Dendritic cell treated with granulocyte-macrophage colony-stimulating factor and Interleukin-4, amounts not matched to agents 40 ng/mL and 50 ng/mL, for 4 days (primary cell): ENCODE results near the gene CCSAP.
A peak's percentile ranks its signal among the peaks of the same experiment; 100 is the strongest.

Source experiments
- H3K27ac Mint-ChIP-seq: one replicate; pipeline ENCODE4 v1.8.0; 2022; ENCODE audit warnings: mild to moderate bottlenecking, mixed read lengths
- H3K27me3 Mint-ChIP-seq: one replicate; pipeline ENCODE4 v1.8.0; 2022; ENCODE audit warnings: mild to moderate bottlenecking, mixed read lengths
- H3K36me3 Mint-ChIP-seq: one replicate; pipeline ENCODE4 v1.8.0; 2022; ENCODE audit warnings: low read depth, mixed read lengths
- H3K4me1 Mint-ChIP-seq: one replicate; pipeline ENCODE4 v1.8.0; 2022; ENCODE audit warnings: low read depth, mixed read lengths
- H3K4me3 Mint-ChIP-seq: one replicate; pipeline ENCODE4 v1.8.0; 2022; ENCODE audit warnings: mild to moderate bottlenecking, moderate library complexity, mixed read lengths
- H3K9me3 Mint-ChIP-seq: one replicate; pipeline ENCODE4 v1.8.0; 2022; ENCODE audit warnings: mixed read lengths
- intact Hi-C: fragments of 100-400 bp; cut with micrococcal nuclease; formaldehyde crosslinking; loops from one replicate; pipeline ENCODE4 v1.15.0; 2022

The CCSAP gene

DNA sequence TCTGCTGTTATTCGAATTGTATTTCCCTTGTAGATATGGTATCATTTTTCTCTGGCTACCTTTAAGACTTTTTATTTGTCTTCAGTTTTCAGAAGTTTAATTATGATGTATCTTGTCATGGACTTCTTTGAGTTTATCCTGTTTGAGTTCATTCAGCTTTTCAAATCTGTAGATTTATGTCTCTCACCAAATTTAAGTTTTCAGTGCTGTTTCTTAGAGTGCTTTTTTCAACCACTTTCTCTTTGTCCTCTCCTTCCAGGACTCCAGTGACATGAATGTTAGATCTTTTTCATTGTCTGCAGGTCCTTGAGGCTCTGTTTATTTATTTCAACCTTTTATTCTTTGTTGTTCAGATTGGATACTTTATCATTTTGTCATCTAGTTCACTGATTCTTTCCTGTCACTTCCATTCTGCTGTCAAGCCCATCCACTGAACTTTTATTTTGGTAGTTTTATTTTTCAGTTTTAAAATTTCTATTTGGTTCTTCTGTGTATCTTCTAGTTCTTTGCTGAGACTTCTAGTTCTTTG lies 60.5 kb downstream of the CCSAP start:
- H3K27ac Mint-ChIP-seq: no peak overlapping the region
- H3K4me3 Mint-ChIP-seq: no peak overlapping the region
- H3K9me3 Mint-ChIP-seq: no peaks in the 10 kb centered on the region
- intact Hi-C loops: no loop called here
- H3K27me3 Mint-ChIP-seq: no peaks in the 10 kb centered on the region
- H3K36me3 Mint-ChIP-seq: peaks cover 14% of the 10 kb centered on the region
- peaks cover 32% of the 10 kb centered on the region for H3K4me1 Mint-ChIP-seq

DNA sequence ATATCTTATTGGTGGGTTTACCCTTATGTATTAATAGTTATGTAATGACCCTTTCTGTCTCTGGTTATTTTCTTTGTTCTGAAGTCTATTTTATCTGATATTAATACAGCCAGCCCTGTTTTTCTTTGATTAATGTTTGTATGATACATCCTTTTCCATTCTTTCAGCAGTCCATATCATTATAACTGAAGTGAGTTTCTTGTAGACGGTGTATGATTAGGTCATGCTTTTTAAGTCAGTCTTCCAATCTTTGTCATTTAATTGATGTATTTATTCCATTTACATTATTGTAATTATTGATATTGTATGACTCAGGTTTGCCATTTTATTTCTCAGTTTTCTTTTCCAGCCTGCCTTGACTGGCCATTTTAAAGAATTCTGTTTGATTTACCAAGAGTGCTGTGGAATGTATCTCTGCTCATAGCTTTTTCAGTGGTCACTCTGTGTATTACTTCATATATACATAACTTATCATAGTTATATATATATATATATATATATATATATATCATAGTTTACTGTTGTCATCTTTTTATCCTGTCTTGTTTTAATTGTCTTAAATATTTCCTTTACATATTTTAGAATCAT lies 61.4 kb downstream of the CCSAP start:
- intact Hi-C loops: no loop called here
- H3K4me3 Mint-ChIP-seq: no peak overlapping the region
- H3K9me3 Mint-ChIP-seq: no peaks in the 10 kb centered on the region
- peaks cover 10% of the 10 kb centered on the region for H3K36me3 Mint-ChIP-seq
- H3K27ac Mint-ChIP-seq: no peak overlapping the region
- peaks cover 23% of the 10 kb centered on the region for H3K4me1 Mint-ChIP-seq
- no peaks in the 10 kb centered on the region for H3K27me3 Mint-ChIP-seq

DNA sequence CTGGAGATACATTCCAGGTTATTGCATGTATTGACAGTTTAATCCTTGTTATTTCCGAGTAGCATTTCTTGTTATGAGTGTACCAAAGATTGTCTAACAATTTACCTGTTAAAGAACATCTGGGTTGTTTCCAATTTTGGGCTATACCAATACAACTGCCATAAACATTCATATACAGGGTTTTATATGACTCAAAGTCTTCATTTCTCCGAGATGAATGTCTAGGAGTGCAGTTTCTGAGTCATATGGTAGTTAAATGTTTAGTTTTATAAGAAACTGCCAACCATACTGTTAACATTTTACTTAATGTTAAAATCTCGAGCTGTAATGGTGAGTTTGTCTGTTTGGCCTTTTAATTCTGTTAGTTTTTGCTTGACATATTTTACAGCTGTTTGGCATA lies 61.9 kb downstream of the CCSAP start:
- Mint-ChIP-seq H3K9me3 (no peaks in the 10 kb centered on the region), H3K4me3 (no peak overlapping the region), H3K4me1 (peaks cover 21% of the 10 kb centered on the region), H3K27ac (no peak overlapping the region), H3K36me3 (peaks cover 13% of the 10 kb centered on the region), H3K27me3 (no peaks in the 10 kb centered on the region)
- intact Hi-C loops: no loop called here

DNA sequence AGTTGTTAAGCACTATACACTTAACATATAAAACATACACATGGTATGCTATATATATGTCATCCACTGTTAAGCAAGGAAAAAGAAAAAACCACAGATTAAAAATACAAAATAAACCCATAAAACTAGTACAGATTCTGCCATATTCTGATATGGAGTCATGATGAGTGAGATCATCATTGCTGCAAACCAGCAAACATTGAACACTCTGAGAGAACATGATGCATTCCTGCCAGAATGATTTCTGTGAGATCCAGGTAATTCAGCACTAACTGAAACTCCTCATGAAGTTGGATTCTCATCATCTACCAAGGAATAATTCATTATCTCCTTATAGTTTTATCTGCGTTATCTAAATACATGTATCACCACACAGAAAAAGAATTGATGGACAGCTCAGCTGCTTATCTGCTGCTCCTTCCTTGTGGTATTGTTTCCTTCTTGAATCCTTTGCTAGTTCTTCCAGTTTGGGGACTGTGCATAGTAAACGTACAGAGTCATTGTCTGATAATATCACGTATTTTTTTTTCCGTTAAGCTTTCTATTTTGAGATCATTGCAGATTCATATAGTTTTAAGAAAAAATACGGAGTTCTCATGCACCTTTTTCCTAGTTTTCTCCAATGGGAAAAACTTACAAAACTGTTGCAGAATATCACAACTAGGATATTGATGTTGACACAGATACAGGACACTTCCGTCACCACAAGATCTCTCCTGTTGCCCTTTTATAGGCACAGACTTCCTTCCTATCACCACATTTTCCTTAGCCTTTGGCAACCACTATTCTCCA lies 62.6 kb downstream of the CCSAP start:
- Mint-ChIP-seq H3K4me1 (peaks cover 18% of the 10 kb centered on the region), H3K27ac (no peak overlapping the region), H3K9me3 (no peaks in the 10 kb centered on the region), H3K27me3 (no peaks in the 10 kb centered on the region), H3K36me3 (peaks cover 13% of the 10 kb centered on the region), H3K4me3 (no peak overlapping the region)
- intact Hi-C loops: no loop called here

DNA sequence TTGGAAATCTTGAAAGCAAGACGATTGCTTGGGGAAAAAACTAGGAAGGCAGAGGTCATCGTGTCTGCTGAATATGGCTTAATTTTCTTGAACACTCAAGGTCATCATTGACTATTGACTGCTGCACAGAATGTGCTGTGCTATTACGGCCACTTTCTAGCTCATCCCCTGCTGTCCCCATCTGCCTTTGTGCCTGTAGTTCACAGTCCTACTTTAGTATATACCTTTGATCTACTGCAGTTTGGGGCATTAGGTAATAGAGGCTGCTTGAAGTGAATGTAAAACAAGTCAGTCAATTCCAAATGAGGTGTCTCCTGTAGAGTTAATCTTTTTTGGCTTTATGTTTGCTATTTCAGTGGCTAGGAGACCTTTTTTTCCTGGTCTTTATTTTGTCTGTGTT lies 63.6 kb downstream of the CCSAP start:
- intact Hi-C loops: no loop called here
- H3K4me3 Mint-ChIP-seq: no peak overlapping the region
- no peaks in the 10 kb centered on the region for H3K27me3 Mint-ChIP-seq
- peaks cover 13% of the 10 kb centered on the region for H3K36me3 Mint-ChIP-seq
- no peaks in the 10 kb centered on the region for H3K9me3 Mint-ChIP-seq
- H3K4me1 Mint-ChIP-seq: peaks cover 18% of the 10 kb centered on the region
- no peak overlapping the region for H3K27ac Mint-ChIP-seq

DNA sequence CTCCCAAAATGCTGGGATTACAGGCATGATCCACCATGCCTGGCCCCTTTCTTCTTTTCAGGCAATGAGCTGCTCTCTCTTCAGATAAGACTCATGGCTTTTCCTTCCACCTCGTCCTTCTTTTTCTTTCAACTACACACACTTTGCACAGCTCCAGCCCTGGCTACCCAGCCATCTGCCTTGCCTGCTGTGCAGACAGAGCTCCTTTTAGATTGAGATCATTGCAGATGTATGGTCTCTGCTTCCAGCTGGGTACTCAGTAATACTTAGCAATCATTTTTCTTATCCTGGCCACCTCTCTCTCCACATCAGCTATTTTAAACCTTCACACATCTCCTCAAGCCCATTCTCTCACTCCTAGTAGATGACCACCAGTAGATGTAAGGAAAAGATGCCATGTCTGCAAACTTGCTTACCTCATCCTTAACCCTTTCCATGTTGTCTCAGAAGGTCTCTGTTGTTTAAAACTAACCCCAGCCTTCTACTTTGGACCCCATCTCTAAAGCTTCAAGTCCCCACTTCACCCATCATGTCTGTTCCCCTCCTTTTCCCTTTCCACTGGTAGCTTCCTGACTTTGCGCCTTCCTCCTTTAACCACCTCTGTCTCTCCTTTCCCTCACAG lies 64.6 kb downstream of the CCSAP start:
- H3K9me3 Mint-ChIP-seq: no peaks in the 10 kb centered on the region
- peaks cover 12% of the 10 kb centered on the region for H3K36me3 Mint-ChIP-seq
- H3K4me1 Mint-ChIP-seq: peaks cover 25% of the 10 kb centered on the region
- H3K4me3 Mint-ChIP-seq: no peak overlapping the region
- H3K27ac Mint-ChIP-seq: no peak overlapping the region
- intact Hi-C loops: no loop called here
- no peaks in the 10 kb centered on the region for H3K27me3 Mint-ChIP-seq

DNA sequence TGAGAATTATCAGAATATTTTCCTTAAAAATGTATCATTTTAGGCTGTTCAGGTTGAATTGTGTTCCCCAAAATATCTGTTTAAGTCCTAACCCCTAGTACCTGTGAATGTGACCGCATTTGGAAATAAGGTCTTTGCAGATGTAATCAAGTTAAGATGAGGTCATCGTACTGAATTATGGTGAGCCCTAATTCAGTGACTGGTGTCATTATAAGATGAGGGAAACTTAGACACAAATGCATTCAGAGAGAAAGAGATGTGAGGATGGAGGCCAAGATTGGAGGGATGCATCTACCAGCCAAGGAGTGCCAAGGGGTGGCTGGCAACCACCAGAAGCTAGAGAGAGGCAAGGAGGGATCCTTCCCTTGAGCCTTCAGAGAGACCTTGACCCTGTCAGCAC lies 67.8 kb downstream of the CCSAP start:
- H3K27me3 Mint-ChIP-seq: no peaks in the 10 kb centered on the region
- no peaks in the 10 kb centered on the region for H3K9me3 Mint-ChIP-seq
- intact Hi-C loops: no loop called here
- H3K36me3 Mint-ChIP-seq: peaks cover 15% of the 10 kb centered on the region
- no peak overlapping the region for H3K4me3 Mint-ChIP-seq
- H3K27ac Mint-ChIP-seq: no peak overlapping the region
- H3K4me1 Mint-ChIP-seq: peaks cover 34% of the 10 kb centered on the region

DNA sequence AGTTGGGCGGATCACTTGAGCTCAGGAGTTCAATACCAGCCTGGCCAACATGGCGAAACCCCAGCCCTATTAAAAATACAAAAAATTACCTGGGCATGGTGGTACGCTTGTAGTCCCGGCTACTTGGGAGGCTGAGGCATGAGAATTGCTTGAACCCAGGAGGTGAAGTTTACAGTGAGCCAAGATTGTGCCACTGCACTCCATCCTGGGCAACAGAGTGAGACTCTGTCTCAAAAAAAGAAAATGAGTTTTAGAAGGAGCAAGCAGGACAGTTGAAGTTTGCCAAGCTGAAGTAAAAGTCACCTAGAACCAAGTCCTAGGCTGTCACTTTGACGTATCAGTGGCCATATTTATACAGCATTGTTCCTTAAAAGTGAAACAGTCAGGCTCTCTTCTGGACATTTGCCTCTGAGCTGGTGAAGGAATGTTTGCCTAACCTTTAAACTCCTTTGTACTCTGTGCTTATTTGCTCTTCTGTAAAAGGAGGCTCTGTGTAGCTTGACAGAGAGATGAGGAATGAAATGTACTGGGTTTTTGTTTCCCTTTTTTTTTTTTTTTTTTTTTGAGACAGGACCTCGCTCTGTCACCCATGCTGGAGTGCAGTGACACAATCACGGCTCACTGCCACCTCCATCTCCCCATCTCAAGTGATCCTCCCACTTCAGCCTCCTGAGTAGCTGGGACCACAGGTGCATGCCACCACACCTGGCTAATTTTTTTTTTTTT lies 69.2 kb downstream of the CCSAP start:
- intact Hi-C loops: loop anchor here (5.0 kb wide), 2 partner anchors 69 to 234 kb away; partner anchors contain the start of genes CCSAP and NUP133
- no peaks in the 10 kb centered on the region for H3K9me3 Mint-ChIP-seq
- peaks cover 15% of the 10 kb centered on the region for H3K36me3 Mint-ChIP-seq
- H3K27ac Mint-ChIP-seq: no peak overlapping the region
- H3K4me3 Mint-ChIP-seq: peak overlapping the region; percentile 8
- peaks cover 34% of the 10 kb centered on the region for H3K4me1 Mint-ChIP-seq
- H3K27me3 Mint-ChIP-seq: no peaks in the 10 kb centered on the region

DNA sequence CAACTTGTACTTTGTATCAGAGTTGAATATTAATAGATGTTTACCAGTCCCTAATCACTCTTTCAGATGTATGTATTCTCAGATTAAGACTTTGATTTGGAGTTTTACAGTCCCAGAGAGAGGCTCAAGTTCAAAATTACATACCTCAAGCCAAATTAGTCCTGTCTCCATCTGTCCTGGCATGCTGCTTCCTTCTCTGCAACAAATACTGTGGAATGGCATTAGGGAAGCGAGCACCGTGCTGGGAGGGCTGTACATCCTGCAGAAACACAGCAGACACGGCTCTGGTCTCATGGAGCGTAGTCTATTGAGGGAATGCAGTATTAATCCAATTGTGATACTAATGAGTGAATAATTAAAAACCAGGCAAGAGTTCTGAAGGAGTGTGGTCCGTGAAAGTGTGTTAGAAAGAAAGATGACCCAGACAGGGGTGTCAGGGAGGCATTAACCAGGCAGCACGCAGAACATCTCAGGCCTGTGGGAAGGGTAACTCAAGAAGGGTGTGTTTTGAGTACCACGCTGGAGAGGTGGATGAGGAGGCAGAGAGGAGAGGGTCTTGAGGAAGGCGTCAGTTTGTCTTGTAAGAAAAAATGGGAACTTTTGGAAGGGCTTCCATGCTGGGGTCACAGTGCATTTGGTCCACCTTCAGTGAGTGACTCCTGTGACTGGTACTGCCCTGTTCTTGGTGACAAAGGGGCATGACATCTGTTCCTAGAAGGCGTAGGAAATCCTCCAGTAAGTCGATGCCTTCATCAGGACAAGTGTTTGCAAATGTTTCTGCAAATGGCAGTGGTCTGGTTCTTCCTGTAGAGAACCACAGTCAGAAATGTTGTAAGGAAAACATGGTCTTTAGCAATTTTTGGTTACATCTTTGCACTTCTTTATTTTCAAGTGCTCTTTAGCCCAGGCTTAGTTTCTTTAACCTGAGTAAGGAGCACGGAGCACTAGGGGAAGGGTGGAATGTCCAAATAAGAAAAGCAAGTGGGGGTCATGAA lies 70.4 kb downstream of the CCSAP start:
- peaks cover 42% of the 10 kb centered on the region for H3K4me1 Mint-ChIP-seq

DNA sequence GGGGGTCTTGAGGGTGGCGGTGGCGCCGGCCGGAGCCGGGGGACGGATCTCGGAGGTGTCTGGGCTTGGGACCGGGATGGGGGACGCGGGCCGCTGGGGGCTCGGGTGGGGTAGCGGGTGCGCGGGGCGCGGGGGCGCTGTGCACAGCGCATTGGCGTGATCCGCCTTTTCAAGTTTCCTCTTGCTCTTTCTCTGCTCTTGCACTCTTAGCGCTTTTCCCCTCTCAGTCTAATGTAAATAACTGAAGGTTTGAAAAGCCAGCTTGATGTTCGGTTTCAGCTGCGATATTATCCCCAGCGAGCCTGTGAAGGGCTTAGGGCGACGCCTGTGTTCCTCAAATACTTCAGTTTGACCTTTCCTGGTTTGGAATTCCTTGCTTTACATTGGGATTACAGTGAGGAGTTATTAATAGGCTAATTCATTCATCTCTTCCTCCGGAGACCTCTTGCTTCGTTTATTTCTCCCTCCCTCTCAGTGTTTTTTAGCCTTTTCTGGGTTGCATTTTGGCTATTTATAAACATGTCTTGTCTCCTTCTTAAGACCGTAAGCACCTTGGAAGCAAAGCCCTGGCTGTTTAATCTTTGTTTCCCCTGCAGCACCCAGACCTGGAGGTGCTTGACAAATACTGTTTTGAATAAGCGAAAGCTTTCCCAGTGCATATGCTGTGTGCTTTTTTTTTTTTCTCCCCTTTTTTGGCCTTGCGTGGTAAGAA lies 71.2 kb downstream of the CCSAP start:
- intact Hi-C loops: loop anchor here (5.0 kb wide), 2 partner anchors 71 to 236 kb away; partner anchors contain the start of genes CCSAP and NUP133
- Mint-ChIP-seq H3K27me3 (no peaks in the 10 kb centered on the region), H3K27ac (peak overlapping the region; percentile 88), H3K9me3 (peaks cover 7% of the 10 kb centered on the region), H3K4me3 (peak overlapping the region; percentile 82), H3K4me1 (peaks cover 47% of the 10 kb centered on the region), H3K36me3 (peaks cover 14% of the 10 kb centered on the region)

More for the DNA sequence above, 70.4 kb downstream of the CCSAP start:
- Mint-ChIP-seq H3K27me3 (no peaks in the 10 kb centered on the region), H3K9me3 (no peaks in the 10 kb centered on the region), H3K36me3 (peaks cover 15% of the 10 kb centered on the region), H3K4me3 (peak overlapping the region; percentile 82), H3K27ac (peak overlapping the region; percentile 88)
- intact Hi-C loops: loop anchor here (5.0 kb wide), 2 partner anchors 70 to 235 kb away; partner anchors contain the start of genes CCSAP and NUP133
